DOHH2 (cell line): ENCODE measurements around the gene LHX5.

Source experiments
- EZH2phosphoT487 ChIP-seq: fragments of 200-600 bp; sonication (generic); IDR thresholded peaks from 2 replicates; pipeline ENCODE4 v1.6.1; 2017; ENCODE audit warnings: borderline replicate concordance, mild to moderate bottlenecking, antibody characterized with exemption, low read length, moderate library complexity, mixed read lengths
- TF ChIP-seq, protein P1 (sequence below): fragments of 200-600 bp; sonication (generic); IDR thresholded peaks from one replicate; pipeline ENCODE4 v1.5.1; 2014; ENCODE audit warnings: antibody characterized with exemption, mild to moderate bottlenecking, low read depth, low read length; ENCODE audit not compliant: poor library complexity, severe bottlenecking

DNA sequence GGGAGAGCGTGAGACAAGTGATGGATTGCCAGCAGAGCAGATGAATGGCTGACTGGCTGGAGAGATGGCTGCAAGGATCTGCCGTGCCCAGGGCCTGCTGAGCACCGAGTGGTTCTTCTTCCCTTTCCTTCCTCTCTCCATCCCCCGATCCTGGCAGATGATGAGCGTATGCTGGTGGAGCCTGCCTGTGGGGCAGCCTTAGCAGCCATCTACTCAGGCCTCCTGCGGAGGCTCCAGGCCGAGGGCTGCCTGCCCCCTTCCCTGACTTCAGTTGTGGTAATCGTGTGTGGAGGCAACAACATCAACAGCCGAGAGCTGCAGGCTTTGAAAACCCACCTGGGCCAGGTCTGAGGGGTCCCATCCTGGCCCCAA is 34.0 kb downstream of the LHX5 start:
- TF ChIP-seq, protein P1, sequence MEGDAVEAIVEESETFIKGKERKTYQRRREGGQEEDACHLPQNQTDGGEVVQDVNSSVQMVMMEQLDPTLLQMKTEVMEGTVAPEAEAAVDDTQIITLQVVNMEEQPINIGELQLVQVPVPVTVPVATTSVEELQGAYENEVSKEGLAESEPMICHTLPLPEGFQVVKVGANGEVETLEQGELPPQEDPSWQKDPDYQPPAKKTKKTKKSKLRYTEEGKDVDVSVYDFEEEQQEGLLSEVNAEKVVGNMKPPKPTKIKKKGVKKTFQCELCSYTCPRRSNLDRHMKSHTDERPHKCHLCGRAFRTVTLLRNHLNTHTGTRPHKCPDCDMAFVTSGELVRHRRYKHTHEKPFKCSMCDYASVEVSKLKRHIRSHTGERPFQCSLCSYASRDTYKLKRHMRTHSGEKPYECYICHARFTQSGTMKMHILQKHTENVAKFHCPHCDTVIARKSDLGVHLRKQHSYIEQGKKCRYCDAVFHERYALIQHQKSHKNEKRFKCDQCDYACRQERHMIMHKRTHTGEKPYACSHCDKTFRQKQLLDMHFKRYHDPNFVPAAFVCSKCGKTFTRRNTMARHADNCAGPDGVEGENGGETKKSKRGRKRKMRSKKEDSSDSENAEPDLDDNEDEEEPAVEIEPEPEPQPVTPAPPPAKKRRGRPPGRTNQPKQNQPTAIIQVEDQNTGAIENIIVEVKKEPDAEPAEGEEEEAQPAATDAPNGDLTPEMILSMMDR = no peak
- TF ChIP-seq EZH2phosphoT487 = no peak
